ENCODE results near the gene ZC3H18.

ZC3H18 gene

GRCh38 chr16:88533381-88533917 is 36.8 kb upstream of the ZC3H18 start:
- DNase-seq: no peak

GRCh38 chr16:88533932-88534637 is 36.1 kb upstream of the ZC3H18 start:
- DNase-seq: peak; percentile 88

- DNase-seq: peak; percentile 57
These were observed 35.5 kb upstream of the ZC3H18 start for GRCh38 chr16:88534638-88535190.

- no peak for DNase-seq
These were observed 34.9 kb upstream of the ZC3H18 start for GRCh38 chr16:88535191-88535856.

GRCh38 chr16:88535857-88536222 is 34.4 kb upstream of the ZC3H18 start:
- no peak for DNase-seq

- DNase-seq: no peak
These were observed 33.7 kb upstream of the ZC3H18 start for GRCh38 chr16:88536510-88536909.

- no peak for DNase-seq
These were observed 33.0 kb upstream of the ZC3H18 start for GRCh38 chr16:88536971-88537751.

GRCh38 chr16:88537859-88538258 is 32.3 kb upstream of the ZC3H18 start:
- no peak for DNase-seq

GRCh38 chr16:88538366-88539060 is 31.7 kb upstream of the ZC3H18 start:
- DNase-seq: no peak

GRCh38 chr16:88539261-88539651 is 30.9 kb upstream of the ZC3H18 start:
- no peak for DNase-seq

GRCh38 chr16:88539652-88540345 is 30.4 kb upstream of the ZC3H18 start:
- DNase-seq: no peak

- no peak for DNase-seq
These were observed 29.7 kb upstream of the ZC3H18 start for GRCh38 chr16:88540346-88540977.

- DNase-seq: no peak
These were observed 28.2 kb upstream of the ZC3H18 start for GRCh38 chr16:88541831-88542616.

- no peak for DNase-seq
These were observed 26.9 kb upstream of the ZC3H18 start for GRCh38 chr16:88543230-88543813.

GRCh38 chr16:88545781-88546180 is 24.4 kb upstream of the ZC3H18 start:
- DNase-seq: no peak

- no peak for DNase-seq
These were observed 21.9 kb upstream of the ZC3H18 start for GRCh38 chr16:88548131-88548874.

- DNase-seq: no peak
These were observed 21.2 kb upstream of the ZC3H18 start for GRCh38 chr16:88548985-88549384.

- no peak for DNase-seq
These were observed 20.4 kb upstream of the ZC3H18 start for GRCh38 chr16:88549671-88550245.

- DNase-seq: peak; percentile 37
These were observed 19.9 kb upstream of the ZC3H18 start for GRCh38 chr16:88550246-88550661.

All from activated T-cell treated with anti-CD3 and anti-CD28 coated beads, Interleukin-2, amount 50 U/mL, for 1 hour (primary cell).